ENCODE data around the gene PTPRG.

Gene PTPRG

GRCh38 chr3:62220616-62221015 is 659.2 kb downstream of the PTPRG start:
- no peak for DNase-seq

- no peak for DNase-seq
Observed at GRCh38 chr3:62225051-62225450, 663.7 kb downstream of the PTPRG start.

- no peak for DNase-seq
Observed at GRCh38 chr3:62226601-62227339, 665.4 kb downstream of the PTPRG start.

- no peak for DNase-seq
Observed at GRCh38 chr3:62228467-62228866, 667.1 kb downstream of the PTPRG start.

GRCh38 chr3:62229211-62229610 is 667.8 kb downstream of the PTPRG start:
- no peak for DNase-seq

- DNase-seq, result no peak
Observed at GRCh38 chr3:62229908-62230307, 668.5 kb downstream of the PTPRG start.

- no peak for DNase-seq
Observed at GRCh38 chr3:62233065-62233464, 671.7 kb downstream of the PTPRG start.

GRCh38 chr3:62236016-62236415 is 674.6 kb downstream of the PTPRG start:
- no peak for DNase-seq

- DNase-seq, result no peak
Observed at GRCh38 chr3:62237286-62237948, 676.0 kb downstream of the PTPRG start.

- no peak for DNase-seq
Observed at GRCh38 chr3:62238003-62238402, 676.6 kb downstream of the PTPRG start.

GRCh38 chr3:62238431-62238830 is 677.1 kb downstream of the PTPRG start:
- no peak for DNase-seq

- no peak for DNase-seq
Observed at GRCh38 chr3:62241279-62241678, 679.9 kb downstream of the PTPRG start.

- no peak for DNase-seq
Observed at GRCh38 chr3:62242831-62243509, 681.6 kb downstream of the PTPRG start.

GRCh38 chr3:62246094-62246493 is 684.7 kb downstream of the PTPRG start:
- DNase-seq, result no peak

GRCh38 chr3:62246985-62247384 is 685.6 kb downstream of the PTPRG start:
- DNase-seq, result no peak

GRCh38 chr3:62248734-62249483 is 687.5 kb downstream of the PTPRG start:
- no peak for DNase-seq

- no peak for DNase-seq
Observed at GRCh38 chr3:62249484-62249776, 688.1 kb downstream of the PTPRG start.

GRCh38 chr3:62249855-62250543 is 688.6 kb downstream of the PTPRG start:
- DNase-seq, result no peak

GRCh38 chr3:62252438-62253157 is 691.2 kb downstream of the PTPRG start:
- DNase-seq, result no peak

- no peak for DNase-seq
Observed at GRCh38 chr3:62253971-62254370, 692.6 kb downstream of the PTPRG start.

GRCh38 chr3:62255758-62256157 is 694.4 kb downstream of the PTPRG start:
- no peak for DNase-seq

- no peak for DNase-seq
Observed at GRCh38 chr3:62259924-62260323, 698.6 kb downstream of the PTPRG start.
